ENCODE data around the gene SPART.

GRCh38 chr13:36360903-36361302, 14.7 kb upstream of the SPART start:
- TF ChIP-seq POLR2A (IDR thresholded peaks at IDR 0.05) (no peak), CTCF (IDR thresholded peaks at IDR 0.05) (no peak)
